G401 (cell line): ENCODE data around the gene MED7. TPM values are rescaled to one million over a fixed set of nuclear protein-coding genes. Genes with fewer than 3 reads are reported as not detected.

Source experiments
- DNase-seq: peaks from one replicate; pipeline ENCODE4 v3.0.0-alpha.2; 2015; ENCODE audit warnings: low spot score
- in situ Hi-C: cut with HindIII; loops from 2 replicates; pipeline ENCODE4 v1.10.0; 2016; ENCODE audit warnings: low sequenced_read_pairs, mixed read lengths
- total RNA-seq: library from RNA; depleted of rRNA; stranded (reverse); fragments of >200 nt; shearing (Covaris generic); gene quantifications from 2 replicates; pipeline ENCODE4 v1.2.3, GENCODE V29; 2014; rRNA removed

Gene MED7
- total RNA-seq, 1 experiment from 2014 or later, result 18.0 TPM

GRCh38 chr5:157115012-157115411 is 27.7 kb downstream of the MED7 start:
- in situ Hi-C loops, result no loop called here

DNA sequence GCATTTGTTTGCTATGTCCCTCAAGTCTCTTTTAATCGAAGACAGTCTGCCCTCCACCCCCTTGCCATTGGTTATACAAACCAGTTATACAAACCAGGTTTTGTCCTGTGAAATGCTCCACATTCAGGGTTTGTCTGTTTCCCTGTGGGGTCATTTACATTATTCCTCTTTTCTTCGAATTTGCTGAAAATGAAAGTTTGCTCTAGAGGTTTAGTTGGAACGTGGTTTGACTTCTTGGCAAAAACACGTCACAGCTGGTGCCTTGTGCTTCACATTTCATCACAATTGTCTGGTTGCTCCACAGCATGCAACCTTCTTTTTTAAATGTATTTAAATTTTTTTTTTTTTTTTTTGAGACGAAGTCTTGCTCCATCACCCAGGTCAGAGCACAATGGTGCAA is 29.7 kb downstream of the MED7 start:
- in situ Hi-C loops, result no loop called here
- no peak for DNase-seq

More at GRCh38 chr5:157115012-157115411, 27.7 kb downstream of the MED7 start:
- no peak for DNase-seq

DNA sequence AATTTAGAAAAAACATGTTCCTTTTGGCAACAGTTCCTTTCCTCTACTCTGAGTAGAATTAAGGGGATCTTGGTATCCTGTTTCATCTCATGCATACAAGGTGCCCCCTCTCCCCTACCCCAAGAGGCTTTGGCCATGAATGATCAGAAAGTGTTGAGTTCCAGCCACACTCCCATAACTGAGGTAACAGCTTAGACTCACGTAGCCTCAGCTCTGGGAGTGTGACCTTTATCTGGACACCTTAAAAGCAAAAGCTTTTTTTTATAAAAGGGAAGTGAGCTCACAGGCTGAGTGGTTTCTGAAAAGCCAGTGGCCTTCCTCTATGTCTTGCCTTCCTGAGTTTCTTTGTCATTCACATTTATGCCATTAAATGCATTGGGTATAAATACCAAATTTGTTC is 32.9 kb downstream of the MED7 start:
- DNase-seq, result no peak
- in situ Hi-C loops, result no loop called here

GRCh38 chr5:157108976-157109375 is 33.7 kb downstream of the MED7 start, which contains the start of gene HAVCR2:
TSS of gene HAVCR2 (minus strand) at chr5:157109044. CDS start at chr5:157108983, 61 bp downstream.
- in situ Hi-C loops, result no loop called here
- no peak for DNase-seq

DNA sequence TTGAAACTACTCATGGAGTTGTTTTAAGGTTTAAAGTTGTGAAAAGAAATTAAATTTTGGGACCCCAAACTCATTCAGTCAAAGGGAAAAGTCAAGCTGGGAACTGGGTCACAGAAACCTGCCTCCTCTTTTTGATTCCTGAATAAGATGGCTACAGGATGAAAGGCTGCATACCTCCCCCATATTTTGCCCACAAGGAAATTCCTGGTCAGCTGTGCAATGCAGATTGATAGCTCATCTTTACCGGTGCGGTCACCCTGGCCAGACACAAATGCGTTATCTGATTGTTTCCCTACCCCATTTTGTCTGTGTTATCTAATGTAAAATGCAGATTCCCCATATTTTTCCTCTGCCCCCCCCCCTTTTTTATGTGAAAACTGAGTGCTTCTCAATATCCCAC is 35.2 kb downstream of the MED7 start:
- no peak for DNase-seq
- in situ Hi-C loops, result no loop called here

DNA sequence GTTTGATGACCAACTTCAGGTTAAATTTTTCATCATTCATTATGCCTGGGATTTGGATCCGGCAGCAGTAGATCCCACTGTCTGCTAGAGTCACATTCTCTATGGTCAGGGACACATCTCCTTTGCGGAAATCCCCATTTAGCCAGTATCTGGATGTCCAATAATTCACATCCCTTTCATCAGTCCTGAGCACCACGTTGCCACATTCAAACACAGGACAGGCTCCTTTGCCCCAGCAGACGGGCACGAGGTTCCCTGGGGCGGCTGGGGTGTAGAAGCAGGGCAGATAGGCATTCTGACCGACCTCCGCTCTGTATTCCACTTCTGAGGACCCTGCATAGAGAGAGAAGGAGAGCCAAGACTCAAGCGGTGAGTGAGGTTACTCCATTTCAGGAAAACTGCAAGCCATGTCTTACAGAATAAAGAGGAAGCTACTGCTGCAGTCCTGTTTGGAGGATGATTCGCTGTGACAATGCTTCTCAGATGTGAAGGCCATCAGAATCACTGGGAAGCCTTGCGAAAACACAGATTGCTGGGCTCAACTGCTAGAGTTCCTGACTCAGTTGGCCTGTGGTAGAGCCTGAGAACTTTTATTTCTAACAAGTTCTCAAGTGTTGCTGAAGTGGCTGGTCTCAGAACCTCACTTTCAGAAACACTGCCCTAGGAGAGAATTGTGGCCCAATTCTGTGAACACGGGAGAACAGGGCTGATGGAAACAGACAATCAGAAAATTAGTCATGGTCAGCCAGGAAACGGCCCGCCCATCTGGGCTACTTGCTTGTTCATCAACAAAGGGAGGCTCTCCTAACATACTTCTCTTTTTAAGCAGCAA is 35.8 kb downstream of the MED7 start:
- in situ Hi-C loops, result no loop called here
- DNase-seq, result no peak

DNA sequence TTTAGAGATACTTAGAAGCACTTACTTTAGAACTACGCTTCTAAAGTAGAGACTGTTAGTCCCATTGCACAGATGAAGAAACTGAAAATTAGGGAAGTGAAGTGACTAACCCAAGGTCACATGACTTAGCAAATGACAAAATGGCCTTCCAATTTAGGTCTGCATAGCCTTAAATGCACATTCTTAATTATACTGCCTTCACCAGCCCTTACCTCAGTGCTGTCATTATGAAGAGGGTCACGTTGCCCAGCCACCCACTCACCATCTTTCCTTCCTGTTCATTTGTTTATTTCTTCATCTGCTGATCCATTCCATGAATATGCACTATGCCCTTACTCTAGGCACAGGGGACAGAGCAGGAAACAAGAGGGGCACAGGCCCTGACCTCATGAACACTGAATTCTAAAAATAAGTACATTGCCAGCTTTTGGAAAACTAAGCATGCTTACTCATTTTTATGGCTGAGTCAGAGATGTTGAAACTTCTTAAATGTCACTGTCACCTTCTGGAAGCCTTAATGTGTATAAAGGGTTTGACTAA is 42.5 kb downstream of the MED7 start:
- in situ Hi-C loops, result no loop called here
- no peak for DNase-seq

GRCh38 chr5:157088342-157088990 is 54.2 kb downstream of the MED7 start:
- in situ Hi-C loops, result no loop called here
- no peak for DNase-seq

Other genes starting within 250 kb of the MED7 start
- gene TIMD4, start 179.6 kb downstream of the MED7 start, total RNA-seq, result not detected in 2 replicates
- gene HAVCR1, start 83.7 kb downstream of the MED7 start, total RNA-seq, result not detected in 2 replicates
- gene HAVCR2, start 33.8 kb downstream of the MED7 start, total RNA-seq, result not detected in 2 replicates
- not detected in 2 replicates for gene GARIN3, start 23.4 kb upstream of the MED7 start, total RNA-seq
- gene ITK, start 38.0 kb upstream of the MED7 start, total RNA-seq, result not detected in 2 replicates
- gene CYFIP2, start 123.3 kb upstream of the MED7 start, total RNA-seq, result 22.6 and 32.0 TPM in 2 replicates